Measurements from ENCODE around the gene PRG3.

Gene PRG3, protein sequence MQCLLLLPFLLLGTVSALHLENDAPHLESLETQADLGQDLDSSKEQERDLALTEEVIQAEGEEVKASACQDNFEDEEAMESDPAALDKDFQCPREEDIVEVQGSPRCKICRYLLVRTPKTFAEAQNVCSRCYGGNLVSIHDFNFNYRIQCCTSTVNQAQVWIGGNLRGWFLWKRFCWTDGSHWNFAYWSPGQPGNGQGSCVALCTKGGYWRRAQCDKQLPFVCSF

DNA sequence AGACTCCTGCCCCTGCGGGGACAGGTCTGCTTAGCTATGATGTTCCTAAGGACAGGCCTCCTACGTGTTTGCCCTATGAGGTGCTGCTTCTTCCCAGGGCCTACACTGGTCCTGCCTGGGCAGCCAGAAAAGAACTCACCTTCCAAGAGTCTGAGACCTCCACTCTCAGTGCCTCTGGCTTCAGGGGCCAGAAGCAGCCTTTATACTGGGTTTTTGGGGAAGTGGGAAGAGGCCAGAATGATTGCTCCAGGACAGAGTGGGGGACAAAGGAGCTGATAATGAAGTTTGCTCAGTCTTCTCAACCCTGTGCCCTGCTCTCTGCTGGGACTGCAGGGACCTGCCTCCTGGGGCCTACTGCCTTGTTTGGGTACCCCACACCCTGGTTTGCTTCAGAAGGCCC lies at the start of gene PRG3:
Gene PRG3 (minus strand): TSS at position 176 of the 400 bp plus-strand sequence. CDS start 442 bp downstream, outside the sequence.
- DNase-seq = no peak

DNA sequence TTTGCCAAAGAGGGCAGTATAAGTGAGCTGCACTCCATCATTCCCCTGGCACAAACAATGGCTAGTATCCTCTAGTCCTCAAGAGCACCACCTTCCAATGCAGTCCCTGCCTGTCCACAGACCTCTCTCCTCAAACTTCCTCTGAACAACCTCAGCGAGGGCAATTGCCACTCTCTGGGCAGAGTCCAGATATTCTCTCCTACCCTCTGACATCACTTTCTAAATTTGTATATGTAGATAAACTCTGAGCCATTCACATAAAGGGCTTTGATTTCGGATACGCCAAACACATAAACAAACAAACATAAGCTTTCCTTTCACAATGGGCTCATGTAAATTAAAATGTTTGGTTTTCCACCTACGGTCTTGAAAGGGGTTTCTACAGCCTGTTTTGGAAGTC lies 49.0 kb upstream of the PRG3 start:
- no peak for DNase-seq

DNA sequence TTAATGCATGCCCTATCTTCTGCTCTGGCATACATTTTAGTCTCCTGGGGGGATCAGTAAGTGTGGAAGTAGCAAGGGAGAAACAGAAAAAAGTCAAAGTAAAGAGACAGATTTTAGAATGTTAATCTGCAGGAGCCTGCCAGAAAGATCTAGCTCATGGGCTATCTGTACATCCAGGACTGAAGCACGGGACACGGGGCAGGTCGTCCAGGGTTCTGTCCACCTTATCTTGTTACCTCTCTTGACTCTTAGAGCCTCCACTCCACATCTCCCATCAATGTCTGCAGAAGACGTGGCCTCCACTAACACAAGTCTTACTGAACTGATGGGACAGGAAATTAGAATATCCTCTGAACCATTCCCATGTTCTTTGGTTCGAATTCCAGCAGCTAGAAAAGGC lies 47.7 kb upstream of the PRG3 start:
- no peak for DNase-seq

DNA sequence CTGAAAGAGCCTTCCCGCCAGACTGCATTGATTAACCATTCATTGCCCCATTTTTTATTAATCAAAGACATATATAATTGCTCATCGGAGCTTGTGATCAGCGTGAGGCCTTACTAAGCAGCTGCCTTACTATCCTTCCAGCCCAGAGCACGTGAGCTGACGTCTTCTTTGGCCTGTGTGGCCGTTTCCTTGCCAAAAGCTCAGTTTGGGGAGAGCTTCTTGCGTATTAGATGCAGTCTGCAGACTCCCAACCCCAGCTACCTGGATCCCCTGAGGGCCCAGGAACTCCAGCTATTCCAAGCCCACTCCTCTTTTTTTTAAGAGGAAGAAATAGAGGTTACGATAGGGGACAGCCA lies 46.8 kb upstream of the PRG3 start:
- DNase-seq = no peak

DNA sequence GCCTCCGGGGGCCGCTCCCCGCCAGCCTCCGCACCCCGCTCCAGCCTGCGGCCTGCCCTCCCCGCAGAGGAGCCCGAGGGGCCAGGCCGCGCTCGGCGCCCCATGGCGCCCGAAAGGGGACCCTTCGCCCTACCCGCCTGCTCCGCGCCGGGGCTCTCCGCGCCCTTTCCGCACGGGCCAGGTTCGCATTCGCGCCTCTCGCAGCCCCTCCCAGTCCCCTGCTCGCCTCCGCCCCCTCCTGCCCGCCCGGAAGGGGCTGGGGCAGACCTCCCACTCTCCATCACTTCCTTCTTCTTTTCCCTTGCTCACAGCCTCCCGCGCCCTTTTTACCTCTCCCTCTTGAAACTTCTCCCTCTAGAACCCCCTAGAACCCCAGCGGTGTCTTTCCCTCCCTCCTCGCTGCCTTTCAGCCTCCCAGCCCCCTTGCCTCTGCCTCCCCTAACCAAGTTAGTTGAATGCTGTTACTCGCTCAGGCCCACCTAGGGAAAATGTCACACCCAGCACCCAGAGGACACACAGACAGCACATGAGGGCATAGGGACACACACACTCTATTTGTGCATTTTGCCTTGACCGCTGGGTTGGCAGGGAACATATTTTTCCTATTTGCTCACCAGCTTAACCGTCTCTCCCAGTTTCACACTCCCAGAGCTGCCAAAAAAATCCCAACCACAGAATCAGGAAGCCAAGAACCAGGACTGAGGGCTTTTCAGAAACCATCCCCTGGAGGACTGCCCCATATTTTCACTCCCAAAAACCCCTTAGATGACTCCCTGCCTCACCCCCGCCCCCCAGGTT lies 46.2 kb upstream of the PRG3 start, which contains the start of gene SLC43A3:
Gene SLC43A3 (minus strand): TSS at position 193 of the 798 bp plus-strand sequence. CDS start 949 bp downstream, outside the sequence.
- DNase-seq = peak; percentile 84 to 88

DNA sequence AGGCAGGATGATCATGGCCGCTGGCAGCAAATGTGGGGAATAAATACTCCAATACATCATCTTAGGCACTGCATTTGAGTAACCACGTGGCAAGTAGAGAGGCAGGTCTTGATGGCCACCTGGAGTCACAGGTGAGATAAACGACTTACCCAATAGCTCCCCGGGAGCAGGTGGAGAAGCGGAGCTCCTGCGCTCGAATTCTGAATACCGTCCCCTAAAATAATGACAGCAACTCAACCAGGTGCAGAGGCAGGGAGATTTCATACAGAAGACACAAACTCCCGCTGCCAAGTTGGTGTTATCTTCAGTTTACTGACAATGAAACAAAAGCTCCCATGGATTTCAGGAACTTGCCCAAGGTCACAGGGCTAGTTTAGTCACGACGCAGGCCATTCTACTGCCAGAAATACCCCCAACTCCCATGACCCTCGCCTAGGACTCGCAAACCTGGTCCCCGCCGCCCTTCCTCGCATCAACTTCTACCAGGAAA lies 45.5 kb upstream of the PRG3 start:
- peak in 1 of 2 donors; percentile 33 for DNase-seq

DNA sequence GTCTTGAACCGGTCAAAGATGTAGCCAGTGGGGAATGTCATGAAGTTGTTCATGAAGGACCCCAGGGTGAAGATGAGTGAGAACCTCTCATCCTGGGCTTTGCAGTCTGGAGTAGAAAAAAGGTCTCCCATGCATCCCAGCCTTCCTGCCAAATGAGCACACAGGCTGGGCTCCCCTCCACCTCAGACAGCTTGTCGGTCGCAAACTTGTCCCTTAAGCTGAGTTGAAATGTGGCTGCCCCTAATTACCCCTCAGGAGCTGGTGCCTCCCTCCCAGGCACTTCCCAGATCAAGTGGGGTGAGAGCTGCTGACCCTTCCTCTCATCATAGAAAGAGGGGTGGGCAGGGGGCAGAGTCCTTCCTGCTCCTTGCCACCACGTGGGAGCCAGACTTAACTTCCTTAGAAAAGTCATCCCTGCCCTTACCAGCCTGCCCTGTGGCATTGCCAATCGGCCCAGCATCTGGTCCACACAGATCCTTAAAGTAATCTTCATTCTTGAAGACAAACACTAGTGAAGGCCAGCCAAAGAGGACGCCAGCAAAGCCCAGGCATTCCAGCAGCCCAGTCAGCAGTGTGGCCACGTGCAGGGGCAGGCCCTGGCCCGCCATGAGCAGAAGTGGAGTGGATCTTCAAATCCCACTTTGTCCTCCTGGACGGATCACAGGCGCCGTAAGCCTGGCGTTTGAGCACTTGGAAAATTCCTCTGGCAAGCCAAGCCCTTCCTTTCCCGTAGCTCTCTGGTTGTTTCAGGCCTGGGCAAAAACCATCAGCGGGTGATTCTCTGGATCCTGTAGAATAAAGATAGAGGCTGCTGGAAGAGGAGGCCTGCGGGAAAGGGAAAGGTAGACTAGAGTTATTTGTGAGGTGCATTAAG lies 44.9 kb upstream of the PRG3 start:
- peak in 1 of 2 donors; percentile 40 for DNase-seq

DNA sequence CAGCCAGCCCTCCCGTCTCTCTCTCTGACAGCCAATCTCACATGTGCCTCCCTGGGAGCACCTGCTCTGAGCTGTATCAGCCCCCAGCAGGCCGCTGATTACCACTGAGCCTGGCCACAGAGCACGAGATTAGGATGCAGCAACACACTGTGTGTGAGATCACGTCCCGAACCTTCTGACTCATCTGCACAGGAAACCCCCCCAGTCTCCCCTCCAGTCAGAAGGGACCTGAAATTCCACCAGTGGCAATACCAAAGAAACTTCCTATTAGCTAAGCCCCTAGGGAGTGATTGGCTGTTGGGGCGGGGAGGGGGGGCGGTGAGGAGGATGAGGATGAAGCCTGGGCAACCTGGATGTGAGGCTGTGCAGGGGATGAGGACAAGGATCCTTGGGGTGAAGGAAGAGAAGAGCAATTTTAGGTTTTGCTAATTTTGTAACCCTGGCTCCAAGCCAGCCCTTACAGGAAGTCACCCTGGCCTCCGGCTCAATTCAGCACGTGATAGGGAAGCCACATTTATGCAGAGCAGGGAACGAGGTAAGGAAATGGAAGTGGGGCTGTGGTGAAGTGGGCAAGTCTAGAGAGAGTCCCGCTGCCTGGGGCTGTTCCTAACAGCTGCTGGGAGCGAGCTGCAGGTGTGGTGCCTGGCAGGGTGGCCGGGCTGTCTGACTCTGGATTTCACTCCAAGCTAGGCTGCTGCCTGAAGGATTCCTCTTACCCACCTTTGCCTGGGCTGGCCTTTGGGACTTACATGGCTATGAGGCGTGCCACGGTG lies 44.0 kb upstream of the PRG3 start:
- DNase-seq = peak; percentile 85 to 90

DNA sequence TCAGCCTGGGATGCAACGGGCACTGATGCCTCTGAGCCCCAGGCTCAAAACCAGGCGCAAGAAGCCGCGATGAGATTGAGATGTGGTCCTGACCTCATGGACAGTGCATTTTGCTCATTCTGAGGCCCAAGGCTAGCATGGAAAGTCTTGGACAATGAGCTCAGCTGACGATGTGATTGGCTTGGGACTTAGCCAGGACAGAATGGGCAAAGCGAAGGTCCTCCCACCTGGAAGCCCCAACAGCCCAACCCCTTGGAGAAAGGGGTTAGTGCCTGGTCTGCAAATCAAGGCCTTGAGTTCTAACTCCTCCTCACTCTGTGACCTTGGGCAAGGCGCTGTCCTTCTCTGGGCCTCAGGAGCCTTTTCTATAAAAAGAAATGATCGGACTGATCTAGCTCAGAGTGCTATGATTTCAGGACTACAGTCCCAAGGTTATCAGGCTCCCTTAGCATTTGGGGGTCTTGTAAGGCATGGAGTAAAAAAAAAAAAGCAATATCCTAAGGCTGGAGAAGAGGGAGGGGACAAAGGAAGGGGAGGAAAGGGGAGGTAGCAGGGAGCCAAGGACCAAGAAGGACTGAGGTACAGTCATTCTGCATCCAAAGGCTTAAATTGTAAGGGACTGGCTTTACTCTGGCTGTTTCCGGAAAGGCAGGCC lies 43.3 kb upstream of the PRG3 start:
- DNase-seq = no peak

DNA sequence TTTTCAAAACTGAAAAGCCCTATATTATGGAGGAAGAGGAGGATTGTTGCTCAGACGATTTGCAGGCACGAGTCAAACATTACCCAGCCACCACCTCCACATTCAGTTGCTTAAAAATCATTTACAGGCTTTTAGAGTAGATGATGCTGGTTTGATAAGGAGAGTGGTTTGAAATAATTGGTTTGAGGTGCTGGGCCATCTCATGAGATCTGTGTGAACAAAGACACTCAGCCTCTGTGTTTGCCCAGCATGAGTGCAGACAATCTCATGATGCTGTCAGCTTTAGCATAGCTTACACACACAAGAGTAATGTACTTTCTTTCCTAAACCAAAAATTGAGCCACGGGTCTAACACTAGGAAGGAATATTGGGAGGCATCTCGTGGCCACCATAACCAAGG lies 41.7 kb upstream of the PRG3 start:
- DNase-seq = no peak

DNA sequence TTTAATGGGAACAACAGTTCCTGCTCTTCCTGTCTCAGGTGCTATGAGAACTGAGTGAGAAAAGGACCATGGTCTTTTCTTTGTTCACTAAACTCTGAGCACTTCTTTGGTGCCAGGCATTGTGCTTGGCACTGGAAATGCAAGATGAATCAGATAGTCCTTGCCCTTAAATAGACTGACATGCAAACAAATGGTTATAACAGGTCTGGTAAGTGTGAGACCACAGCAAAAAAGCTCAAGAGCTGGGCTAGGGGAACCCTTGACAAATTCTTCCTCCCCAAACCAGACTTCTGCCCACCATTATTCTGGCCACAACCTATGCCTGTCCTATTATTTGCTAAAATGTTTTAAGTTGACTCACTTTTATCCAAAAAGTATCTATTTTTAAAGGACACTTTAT lies 40.9 kb upstream of the PRG3 start:
- DNase-seq = no peak

DNA sequence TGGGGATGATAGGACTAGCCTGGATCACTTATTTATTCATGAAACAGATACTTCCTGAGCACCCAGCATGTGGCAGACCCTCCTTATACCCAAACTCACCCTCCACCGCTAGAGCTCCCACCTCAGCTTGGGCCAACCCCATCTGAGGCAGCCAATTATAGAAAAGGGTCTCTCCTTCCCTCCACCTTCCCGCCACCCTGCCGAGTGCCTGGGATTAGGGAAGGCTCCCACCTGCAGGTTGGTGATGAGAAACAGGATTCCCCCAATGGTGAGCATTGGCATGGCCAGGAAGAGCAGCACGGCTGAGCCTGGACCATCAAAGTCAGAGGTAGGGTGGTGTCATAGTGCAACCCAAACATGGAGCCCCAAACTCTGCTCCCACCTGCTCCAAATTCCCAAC lies 40.1 kb upstream of the PRG3 start:
- DNase-seq = no peak

DNA sequence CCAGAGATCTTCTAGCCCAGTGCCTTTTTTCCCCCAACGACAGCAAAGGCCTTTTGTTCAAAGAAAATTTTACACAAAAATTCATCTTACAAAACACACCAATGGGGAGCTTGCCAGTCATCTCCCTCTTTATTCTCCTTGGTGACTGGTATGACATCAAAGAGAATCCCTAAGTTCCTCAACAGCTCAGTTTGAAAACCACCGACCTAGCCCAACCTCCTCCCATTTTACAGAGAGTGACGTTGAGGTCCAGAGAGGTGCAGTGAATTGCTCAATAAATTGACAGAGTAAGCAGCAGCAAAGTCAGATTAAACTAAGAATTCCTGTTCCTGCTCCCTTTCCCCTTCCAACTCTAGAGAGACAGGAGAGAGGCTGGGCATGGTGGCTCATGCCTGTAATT lies 38.2 kb upstream of the PRG3 start:
- DNase-seq = no peak

DNA sequence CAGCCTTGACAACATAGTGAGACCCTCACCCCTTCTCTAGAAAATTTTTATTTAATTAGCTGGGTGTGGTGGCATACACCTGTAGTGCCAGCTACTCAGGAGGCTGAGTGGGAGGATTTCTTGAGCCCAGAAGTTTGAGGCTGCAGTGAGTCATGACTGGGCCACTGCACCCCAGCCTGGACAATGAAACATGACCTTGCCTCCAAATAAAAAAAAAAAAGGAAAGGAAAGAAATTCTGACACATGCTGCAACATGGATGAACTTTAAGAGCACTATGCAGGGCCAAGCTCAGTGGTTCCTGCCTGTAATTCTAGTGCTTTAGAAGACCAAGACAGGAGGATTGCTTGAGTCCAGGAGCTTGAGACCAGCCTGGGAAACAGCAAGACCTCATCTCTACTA lies 37.2 kb upstream of the PRG3 start:
- DNase-seq = no peak

DNA sequence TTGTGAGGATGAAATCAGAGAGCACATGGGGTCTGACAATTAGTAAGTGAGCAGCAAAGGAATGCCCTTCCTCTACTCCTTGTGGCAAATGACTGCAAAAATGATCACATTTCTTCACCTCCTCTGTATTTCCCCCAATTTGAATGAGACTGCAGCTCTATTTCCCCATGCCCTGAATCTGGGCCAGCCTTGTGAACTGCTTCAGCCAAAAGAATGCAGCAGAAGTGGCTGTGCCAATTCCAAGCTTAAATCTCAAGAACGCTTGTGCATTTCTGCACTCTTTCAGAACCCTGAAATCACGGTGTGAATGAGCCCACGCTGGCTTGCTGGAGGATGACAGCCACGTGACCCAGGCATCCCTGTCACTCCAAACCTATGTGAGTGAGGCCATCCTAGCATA lies 36.1 kb upstream of the PRG3 start:
- DNase-seq = no peak

DNA sequence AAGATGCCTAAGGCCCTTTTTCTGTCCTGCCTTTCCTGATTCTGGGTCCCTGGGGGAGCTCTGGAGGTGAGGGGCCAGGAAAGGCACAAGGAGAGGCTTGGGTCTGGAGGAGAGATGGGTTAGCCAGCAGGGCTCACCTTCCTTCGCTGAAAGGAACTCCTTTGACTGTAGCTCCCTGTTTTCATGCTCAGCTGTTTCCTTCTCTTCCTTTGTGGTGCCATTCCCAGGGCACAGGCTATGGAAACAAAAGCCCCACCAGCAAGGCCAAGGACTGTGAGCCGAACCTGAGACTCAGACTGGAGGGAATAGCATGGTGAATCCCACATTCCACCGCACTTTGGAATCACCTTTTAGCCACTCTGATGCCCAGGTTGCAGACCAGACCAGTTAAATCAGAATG lies 35.5 kb upstream of the PRG3 start:
- DNase-seq = no peak

DNA sequence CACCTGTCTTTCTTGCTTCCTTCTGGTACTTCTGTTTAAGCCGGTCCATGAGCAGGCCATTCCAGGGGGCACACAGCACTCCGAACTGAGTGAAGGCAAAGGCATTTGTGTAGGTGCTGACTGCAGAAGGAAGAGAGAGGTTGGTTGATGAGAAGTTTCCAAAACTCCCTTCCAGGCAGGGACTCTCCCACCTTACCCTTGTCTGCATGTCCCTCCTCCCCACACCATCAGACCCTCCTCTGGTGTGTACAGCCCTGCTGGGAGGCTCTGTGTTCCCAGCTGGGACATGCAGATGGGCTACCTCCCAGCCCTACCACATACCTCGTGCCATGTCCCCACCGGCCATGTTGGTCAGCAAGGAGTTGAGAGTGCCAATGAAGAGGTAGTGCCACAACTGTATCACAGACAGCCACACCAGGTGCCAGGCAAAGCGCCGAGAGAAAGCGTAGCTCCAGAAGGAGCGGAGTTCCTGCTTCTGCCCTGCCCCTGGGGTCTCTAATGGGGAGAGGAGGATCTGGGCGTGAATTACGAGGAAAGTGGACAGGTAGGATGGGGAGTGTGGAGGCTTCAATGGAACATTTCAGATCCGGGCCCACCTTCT lies 33.8 kb upstream of the PRG3 start:
- no peak for DNase-seq

DNA sequence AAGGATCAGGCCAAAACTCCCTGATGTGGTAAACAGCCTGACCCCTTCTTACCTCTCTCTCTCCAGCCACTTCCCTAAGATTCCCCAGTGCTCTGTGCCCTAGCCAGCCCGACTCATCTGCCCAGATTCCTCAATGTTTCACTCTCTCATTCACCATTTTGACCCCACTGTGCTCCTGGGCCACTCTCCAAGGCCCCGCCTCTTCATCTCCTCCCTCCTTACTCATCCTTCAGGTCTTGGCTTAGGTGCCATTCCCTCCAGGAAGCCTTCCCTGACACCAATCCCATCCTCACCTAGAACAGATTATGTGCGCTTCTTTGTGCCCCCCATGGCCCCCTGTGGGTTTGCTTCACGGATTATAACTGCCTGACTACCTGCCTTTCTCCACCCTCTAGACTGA lies 32.7 kb upstream of the PRG3 start:
- no peak for DNase-seq

DNA sequence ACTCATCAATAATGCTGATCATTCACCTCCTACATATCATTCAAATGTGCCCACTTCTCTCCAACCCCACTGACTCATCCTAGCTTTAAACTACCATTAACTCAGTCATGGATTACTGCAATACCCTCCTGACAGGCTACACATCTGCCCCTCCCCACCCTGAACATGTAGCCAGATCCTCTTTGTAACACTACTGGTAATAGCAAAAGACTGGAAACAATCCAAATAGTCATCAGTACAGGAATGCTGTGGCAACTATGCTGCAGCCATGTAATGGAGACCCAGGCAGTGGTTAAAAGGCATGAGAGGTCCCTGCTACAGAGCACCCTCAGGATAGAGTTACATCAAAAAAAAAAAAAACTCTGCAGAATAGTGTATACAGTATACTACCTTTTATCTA lies 29.3 kb upstream of the PRG3 start:
- DNase-seq = no peak

DNA sequence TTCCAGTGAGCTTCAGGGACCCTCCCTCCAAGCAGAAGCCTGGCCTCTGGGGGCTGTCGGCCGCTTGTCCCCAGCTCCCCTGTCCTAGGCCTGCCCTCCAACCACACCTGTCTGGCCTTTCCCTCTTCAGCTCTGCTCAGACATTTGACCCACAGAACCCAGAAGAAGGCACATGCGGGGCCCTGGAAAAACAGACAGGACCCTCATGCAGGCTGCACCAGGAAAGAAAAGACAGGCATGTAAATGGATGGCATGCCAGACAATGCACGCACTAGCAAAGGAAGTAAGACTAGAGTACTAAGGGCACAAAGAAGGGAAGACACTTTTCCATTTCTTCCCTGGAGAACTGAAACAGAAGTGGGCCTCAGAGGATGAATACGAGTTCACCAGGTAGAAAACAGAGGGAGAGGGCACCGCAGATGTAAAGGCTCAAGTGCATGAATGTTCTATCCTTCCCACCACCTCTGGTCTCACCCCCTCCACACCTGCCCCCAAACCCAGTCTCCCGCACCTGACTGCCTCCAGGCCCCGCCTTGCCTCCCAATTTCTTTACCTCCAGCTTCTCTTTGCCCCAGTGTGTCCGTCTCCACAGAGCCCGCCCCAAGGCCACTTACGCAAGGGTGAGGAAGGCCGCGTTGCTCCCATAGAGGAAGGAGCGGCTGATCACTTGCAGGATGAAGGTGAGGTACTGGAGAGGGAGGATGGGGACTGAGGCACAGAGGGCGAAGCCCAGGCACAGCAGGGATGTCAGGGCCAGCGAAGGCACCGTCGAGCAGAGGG lies 28.6 kb upstream of the PRG3 start:
- no peak for DNase-seq

DNA sequence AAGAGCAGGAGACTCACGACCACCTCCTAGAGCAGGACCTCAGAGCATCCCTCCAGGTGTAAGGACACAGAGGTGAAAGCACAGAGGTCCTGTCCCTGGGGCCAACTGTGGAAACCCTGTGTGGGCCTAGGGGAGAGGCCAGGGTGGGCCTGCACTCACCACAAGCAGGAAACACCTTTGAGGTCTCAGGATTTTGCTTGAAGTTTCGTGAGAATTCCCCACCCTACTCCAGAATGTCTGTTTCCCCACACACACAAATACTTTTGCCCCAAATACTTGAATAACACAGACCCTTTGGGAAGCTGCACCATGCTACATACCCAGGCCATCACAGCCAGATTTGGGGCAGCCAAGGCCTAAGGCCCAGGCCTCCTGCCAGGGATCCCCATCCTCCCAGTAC lies 27.8 kb upstream of the PRG3 start:
- no peak for DNase-seq
